ENCODE data around the gene SPATA2.
"Not testable (repeated sequence)": the region's sequence is repeated elsewhere in the genome, so short reads cannot be mapped to it uniquely, and the experiment has no call there.

Gene SPATA2

DNA sequence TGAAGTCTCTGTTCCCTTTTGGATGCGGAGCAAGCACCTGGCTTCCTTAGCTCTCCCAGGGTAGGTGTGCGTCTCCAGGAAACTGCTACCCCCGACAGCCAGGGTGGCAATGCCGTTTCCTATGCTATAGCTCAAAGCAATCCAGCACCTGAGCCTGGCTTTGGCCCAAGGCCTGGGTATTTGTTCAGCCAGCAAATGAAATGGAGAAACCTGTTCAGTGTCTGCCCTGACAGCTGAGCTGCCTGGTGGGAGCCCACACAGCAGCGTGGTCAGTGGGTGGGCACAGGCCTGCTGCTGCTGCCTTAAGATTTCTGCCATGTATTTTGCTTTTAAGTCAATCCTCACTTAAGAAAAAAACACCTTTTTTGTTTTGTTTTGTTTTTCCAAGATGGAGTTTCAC is 13.7 kb downstream of the SPATA2 start:
- DNase-seq = no peak

DNA sequence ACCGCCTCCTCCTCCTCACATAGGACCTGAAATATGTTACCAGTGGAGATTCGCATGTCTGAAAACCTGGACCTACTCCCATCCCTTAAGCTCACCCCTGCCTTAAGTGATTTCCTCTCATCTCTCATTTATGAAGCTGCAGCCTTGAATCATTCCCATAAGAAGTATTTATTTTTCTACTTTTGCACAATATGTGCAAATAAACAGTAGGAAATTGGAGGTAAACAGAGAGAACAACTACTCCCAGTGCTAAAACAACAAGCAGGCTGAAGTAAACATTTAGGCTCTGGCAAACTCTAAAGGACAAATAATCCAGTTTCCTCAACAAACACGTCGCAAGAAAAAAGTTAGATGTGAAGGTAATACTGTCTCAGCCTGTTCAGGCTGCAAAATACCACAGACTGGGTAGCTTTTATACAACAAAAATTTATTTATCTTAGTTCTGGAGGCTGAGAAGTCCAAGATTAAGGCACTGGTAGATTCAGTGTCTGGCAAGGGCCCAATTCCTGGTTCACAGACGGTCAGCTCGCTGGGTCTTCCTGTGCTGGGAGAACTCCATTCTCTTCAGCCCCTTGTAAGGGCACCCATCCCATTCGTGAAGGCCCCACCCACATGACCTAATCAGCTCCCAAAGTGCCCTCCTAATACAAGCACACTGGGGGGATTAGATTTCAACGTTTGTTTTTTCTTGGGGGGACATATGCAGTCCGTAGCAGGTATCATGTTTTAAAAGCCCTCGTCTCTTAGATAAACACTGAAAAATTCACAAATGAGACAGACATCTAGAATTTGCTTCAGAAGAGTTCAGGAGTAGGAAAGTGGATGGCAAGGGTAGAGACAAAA is 15.6 kb downstream of the SPATA2 start:
- DNase-seq = no peak

GRCh38 chr20:49896204-49896603 is 19.1 kb downstream of the SPATA2 start:
- DNase-seq = no peak

DNA sequence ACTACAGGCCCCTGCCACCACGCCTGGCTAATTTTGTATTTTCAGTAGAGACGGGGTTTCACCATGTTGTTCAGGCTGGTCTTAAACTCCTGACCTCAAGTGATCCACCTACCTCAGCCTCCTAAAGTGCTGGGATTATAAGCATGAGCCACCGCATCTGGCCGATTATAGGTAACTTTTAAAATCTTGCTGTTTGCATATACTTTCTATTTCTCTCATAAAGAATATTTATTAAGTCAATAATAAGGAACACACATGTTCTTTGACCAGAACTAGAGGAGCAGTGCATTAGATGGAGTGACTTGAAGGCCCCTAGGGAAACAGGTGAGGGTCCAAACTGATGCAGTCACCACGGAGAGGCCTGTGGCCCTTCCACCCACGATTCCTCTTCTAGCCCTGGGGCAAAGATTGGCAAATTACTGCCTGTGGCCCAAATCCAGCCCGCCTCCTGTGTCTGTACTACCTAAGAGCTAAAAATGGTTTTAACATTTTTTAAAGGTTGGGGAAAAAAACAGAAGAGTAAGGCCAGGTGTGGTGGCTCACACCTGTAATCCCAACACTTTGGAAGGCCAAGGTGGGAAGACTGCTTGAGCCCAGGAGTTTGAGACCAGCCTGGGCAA is 19.7 kb downstream of the SPATA2 start:
- DNase-seq = not testable (repeated sequence)

GRCh38 chr20:49894073-49894470 is 21.3 kb downstream of the SPATA2 start:
- DNase-seq = no peak

DNA sequence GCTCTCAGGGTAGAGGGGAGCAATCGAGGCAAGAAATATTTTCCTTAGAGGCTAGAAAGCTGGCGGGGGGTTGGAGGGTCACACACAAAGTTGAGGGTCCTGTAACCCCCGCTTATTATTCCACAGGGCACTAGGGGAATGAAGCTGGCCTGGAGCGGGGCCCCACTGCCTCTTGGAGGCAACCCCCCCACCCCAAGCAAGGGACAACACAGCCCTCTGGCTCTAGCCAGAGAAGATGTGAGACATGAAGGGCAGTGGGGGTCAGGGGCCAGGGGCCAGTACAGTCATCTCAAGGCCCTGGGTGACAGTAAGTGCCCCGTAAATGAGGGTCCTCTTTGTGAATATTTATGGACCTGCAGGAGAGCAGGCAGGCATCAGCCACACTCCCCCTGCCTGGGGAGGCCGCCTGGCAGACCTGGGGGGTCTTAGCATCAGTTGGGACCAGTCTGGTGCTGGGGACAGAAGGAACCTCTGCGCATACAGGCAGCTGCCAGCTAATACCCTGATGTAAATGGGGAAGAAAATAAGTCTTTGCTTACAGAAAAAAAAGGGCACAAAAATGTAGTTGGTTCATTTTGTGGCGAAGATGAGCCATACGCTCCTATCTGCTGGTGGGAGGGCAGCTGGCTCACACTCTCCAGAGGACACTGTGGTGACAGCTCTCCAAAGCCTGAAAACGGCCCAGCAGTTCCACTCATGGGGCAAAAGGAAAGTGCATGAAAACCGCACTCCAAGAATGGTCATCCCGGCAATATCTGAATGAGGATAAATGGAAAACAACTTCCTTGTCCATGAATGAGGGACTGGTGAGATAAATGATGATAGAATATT is 21.9 kb downstream of the SPATA2 start:
- DNase-seq = no peak

GRCh38 chr20:49892817-49893216 is 22.5 kb downstream of the SPATA2 start:
- no peak for DNase-seq

DNA sequence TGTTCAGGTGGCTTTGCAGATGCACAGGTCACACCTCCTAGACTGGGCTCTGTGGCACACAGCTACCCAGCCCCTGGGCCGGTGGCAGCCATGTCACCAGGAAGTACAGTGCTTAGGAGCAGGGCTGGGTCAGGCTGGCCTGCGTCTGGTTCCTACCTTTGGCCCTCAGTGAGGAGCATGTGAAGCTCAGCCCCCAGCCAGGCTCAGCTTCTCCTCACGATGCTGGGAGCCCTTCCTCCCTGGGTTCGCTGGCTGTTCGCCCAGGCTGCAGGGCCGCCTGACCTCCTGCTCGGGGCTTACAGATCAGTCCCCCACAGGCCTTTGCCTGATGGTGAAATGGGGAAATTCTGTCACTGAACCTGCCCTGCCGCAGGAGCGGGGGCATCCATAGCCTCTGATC is 23.1 kb downstream of the SPATA2 start:
- DNase-seq = no peak

DNA sequence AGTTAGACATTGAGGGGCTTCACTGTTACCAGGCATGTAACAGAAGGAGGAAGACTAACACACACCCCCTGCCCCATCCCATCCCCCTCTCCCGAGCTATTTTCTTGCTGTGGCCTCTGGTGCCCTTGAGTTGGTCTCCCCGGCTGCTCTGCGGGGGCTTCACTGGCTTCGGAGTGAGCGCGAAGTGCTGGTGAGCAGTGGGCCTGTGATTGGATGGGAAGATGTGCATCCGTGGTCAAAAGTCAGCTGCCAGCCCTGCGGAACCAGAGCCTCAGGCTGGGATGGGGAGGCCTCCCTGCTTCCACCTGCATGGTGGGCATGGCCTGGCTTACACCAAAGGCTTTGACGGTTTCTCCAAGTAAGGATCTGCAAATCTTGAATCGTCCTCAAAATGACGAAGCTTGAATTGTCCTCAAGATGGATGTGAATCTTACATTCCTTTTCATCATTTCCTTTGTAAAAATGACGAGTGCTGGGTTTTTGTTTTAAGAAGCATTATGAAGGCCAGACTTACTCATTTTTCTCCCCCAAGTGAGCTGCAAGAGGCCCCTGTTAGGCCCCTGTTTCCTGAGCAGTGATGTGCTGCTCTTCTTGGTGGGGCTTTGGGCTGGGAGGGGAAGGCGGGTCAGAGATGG is 23.7 kb downstream of the SPATA2 start:
- no peak for DNase-seq

DNA sequence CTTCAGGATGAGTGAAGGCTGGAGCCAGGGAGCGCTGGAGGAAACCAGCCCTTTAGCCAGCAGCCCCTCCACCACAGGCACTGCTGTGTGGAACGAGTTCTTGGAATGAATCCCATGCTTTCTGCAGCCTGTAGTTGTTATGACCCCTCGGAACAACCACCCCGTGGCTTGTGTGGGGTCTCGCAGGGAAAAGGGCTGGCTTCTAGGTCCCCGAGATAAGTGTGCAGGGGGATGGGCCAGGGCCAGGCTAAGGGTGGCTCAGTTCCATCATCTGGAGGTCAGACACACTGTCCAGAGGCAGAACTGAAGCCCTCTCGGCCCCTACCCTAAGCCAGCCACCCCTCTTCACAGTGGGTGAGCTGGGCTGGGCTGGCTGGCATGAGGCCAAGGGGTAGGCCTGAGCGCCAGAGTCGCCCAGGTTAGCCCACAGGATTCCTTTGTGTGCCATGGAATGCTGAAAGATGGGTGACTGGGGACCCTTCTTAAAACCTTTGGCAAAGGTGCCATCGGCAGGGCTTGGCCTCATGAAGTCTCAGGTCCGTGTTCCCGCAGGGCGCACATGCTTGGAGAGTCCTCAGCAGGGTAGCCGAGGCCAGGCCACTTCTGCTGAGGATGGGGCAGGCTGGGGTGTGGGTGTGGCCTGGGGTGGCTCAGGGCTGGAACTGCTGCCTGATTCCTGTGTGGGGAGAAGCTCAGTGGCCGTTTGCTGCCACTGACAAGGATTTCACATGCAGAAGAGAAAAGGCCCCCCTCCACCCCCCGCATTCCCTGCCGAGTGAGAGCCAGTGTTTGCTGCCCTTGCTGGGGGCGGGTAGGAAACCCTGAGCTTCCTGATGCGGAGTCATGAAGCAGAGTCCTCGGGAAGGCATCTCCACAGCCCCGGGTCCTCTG is 24.6 kb downstream of the SPATA2 start:
- DNase-seq = no peak

GRCh38 chr20:49889935-49890333 is 25.4 kb downstream of the SPATA2 start:
- no peak for DNase-seq

- no peak for DNase-seq
Measured at GRCh38 chr20:49889001-49889934, 26.1 kb downstream of the SPATA2 start.

DNA sequence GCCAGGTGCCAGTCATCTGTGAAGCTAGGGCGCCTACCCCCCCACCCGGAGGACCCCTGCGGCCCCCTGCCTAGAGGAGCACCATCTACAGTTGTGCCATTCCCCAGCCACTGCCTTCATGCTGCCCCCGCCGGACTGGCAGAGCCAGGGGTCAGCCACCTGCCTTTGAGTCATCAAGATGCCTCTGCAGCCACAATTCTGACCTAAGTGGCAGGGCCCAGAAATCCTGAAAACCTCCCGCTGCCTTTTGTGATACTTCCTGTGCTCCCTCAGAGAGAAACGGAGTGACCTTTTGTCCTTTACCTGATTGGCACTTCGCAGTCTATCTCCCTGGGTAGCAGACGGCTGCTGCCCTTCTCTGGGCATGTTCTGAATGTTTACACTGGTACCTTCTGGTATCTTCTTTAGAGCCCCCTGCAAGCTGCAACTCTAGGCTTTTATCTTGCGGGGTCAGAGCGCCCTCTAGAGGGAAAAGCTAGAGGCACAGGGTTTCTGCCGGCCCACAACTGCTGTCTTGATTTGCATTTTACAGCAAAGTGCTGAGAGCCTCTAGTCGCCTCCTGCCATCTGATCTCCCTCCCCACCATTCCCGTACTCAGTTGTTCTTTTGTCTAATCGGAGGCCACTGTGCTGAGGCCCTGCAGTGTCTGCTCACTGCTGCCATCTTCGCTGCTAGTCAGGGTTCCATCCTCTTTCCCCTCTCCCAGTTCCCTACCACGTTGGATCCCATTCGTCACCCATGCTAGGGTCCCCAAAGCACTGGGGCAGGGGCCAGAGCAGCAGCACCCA is 26.9 kb downstream of the SPATA2 start:
- DNase-seq = peak; percentile 23

GRCh38 chr20:49887251-49888211 is 27.8 kb downstream of the SPATA2 start:
- no peak for DNase-seq

DNA sequence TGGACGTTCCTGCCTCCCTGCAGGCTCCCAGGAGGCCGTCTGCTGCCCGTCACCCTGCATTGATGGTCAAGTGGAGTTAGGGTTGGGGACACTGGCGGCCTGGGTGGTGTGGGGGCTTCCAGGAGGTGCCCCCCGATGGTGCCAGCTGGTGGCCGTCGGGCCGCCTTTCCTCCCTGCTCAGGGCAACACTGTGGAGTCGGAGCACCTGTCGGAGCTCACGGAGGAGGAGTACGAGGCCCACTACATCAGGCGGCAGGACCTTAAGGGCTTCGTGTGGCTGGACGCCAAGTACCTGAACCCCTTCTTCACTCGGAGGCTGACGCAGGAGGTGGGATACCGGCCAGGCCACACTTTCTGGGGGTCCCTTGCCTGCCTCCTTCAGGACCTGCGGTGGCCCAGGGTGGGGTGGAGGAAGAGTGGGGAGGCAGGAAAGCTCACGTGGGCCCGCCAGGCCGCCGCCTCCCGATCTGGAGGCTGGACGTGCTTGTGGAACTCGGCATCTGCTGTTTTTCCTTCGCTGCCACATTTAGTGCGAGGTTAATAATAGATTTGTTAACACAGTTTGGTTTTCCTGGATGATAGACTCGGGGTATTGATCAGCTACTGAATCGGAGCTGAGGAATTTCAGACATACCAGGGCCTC is 28.6 kb downstream of the SPATA2 start:
- DNase-seq = no peak

DNA sequence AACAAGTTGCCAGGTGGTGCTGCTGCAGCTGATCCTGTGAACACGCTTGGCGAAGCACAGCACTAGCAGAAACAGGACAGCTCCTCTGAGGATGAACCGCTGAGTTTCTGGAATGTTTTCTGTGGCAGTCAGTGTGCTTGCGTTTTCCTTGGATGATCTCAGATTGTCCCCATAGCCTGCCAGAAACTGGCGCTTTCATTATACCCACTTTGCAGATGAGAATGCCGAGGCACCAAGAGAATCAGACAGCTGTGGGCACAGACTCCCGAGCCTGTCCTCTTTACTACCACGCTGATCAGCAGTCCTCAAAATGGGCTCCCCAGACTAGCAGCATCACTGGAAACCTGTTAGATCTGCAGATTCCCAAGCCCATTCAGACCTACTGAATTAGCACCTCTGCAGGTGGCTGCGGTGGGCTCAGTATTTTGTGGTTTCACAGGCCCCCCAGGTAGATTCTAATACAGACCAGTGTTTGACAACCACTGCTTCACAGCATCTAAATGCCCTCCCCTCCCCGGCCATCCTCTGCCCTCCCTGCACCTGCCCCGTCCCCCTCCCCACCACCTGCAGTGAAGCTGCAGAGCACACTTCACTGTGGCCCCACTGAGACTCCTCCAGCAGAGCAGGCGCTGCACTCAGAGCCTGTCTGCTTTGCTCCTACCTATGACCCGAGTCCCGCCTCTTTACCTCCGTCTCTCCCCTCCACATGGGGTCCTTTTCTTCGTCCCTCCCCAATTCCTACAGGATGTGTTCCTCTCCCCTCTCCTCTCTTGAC is 29.6 kb downstream of the SPATA2 start:
- no peak for DNase-seq

DNA sequence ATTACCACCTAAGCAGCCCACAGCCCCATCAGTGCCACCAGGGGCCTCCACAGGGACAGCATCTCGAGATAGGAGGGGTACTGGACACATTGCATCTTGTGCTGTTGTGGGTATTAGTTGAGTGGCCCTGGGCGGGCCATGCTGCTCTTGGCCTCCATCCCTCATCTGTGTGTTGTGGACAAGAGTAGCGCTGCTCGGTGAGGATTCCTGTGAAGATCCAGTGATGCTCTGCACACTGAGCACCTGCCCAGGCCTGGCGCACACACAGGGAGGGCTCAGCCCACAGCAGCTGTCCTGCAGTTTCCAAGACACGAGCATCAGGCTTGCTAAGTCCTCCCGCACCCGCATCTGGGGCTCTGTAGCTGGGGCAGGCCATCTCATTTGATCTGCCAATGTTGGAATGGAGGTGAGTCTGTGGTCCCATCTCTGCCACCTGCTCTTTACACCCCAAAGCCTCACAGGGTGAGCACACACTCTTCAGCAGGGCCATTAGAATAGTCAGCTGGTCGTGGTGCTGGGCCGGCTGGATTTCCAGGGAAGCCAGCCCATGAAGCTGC is 32.0 kb downstream of the SPATA2 start:
- no peak for DNase-seq
